ENCODE data around the gene LBH. TPM values are rescaled to one million over a fixed set of nuclear protein-coding genes. Genes with fewer than 3 reads are reported as not detected.

LBH gene
- total and polyA plus RNA-seq, 9 donors: 21.4 to 32.9 (median 29.9) TPM

DNA sequence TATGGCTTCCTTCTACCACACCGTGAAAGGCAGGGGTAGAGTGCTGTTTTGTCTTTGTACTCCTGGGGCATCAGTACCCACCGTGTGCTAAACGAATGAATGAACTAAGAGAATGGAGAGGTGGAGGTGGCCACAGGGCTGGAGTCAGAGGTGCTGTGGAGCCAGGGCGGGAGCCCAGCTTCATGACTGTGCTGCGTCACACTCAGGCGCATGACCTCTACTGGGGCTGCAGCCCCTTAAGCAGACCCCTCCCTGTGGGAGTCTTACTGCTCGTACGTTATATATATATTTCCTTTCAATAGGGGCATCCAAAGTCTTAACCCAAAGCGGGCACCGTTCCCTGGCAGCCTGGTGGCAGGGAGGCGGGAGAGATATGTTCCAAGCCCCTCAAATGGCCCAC, 18.0 kb upstream of the LBH start:
- WGBS (ENCODE audit: insufficient coverage): 72% methylated on average over 3 of the region's 11 CpGs
- H3K27ac ChIP-seq (ENCODE audit: low read length): no peak overlapping the region

DNA sequence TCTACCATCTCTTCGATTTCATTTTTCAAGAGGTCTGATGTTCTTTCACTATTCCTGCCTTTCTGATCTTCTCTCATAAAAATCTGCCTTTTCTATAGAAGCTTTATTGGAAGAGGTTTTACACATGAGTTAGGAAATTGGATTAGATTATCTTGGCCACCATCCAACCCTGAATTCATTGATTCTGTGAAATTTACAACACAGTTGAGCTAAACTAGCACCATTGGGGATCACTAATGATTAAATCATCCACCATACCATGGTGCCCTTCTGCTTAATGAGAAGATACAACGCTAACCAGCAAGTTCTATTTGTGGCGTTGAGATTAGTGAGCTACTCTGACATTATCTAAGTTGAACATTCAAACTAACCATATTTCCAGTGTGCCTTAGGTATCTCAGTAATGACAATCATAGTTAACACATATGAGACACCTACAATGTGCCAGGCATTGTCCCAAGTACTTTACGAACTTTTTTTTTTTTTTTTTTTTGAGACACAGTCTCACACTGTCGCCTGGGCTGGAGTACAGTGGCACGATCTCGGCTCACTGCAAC, 17.3 kb upstream of the LBH start:
- Histone ChIP-seq H3K4me3 (ENCODE audit: low read length) (no peak overlapping the region), H3K9me3 (replicated peaks; ENCODE audit: control insufficient read depth, low read depth, low read length) (no peaks in the 10 kb centered on the region), H3K36me3 (ENCODE audit: control insufficient read depth, insufficient read depth, low read length) (no peaks in the 10 kb centered on the region), H3K4me1 (ENCODE audit: control insufficient read depth, insufficient read depth, low read length) (peaks cover 16% of the 10 kb centered on the region), H3K27ac (ENCODE audit: low read length) (no peak overlapping the region), H3K27me3 (ENCODE audit: control insufficient read depth, insufficient read depth, low read length) (no peaks in the 10 kb centered on the region)
- WGBS (ENCODE audit: insufficient coverage): no CpG with 5 or more reads among the region's 7 CpGs
- no peak for DNase-seq

More for the DNA sequence above, 18.0 kb upstream of the LBH start:
- Histone ChIP-seq H3K4me3 (ENCODE audit: low read length) (no peak overlapping the region), H3K36me3 (ENCODE audit: control insufficient read depth, insufficient read depth, low read length) (no peaks in the 10 kb centered on the region), H3K27me3 (ENCODE audit: control insufficient read depth, insufficient read depth, low read length) (no peaks in the 10 kb centered on the region), H3K4me1 (ENCODE audit: control insufficient read depth, insufficient read depth, low read length) (peaks cover 18% of the 10 kb centered on the region), H3K9me3 (replicated peaks; ENCODE audit: control insufficient read depth, low read depth, low read length) (no peaks in the 10 kb centered on the region)
- DNase-seq: no peak

DNA sequence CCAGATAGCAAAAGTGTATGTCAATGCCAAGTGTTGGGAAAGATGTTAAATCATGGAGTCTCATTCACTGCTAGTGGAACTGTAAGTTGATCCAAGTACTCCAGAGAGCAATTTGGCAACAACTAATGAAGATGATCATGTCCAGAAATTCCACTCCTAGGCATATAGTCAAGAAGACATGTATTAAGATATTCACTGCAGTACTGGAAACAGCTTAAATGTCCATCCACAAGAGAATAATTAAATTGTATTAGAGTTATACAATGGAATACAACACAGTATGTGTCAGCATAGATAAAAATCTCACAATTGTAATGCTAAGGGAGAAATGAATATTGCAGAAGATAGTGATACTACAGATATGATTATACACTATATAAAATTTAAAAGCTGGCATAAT, 15.2 kb upstream of the LBH start:
- Histone ChIP-seq H3K36me3 (ENCODE audit: control insufficient read depth, insufficient read depth, low read length) (no peaks in the 10 kb centered on the region), H3K27me3 (ENCODE audit: control insufficient read depth, insufficient read depth, low read length) (no peaks in the 10 kb centered on the region), H3K4me3 (ENCODE audit: low read length) (no peak overlapping the region), H3K4me1 (ENCODE audit: control insufficient read depth, insufficient read depth, low read length) (peaks cover 20% of the 10 kb centered on the region), H3K9me3 (replicated peaks; ENCODE audit: control insufficient read depth, low read depth, low read length) (no peaks in the 10 kb centered on the region), H3K27ac (ENCODE audit: low read length) (peak overlapping the region; percentile 23)
- peak; percentile 92 for DNase-seq

DNA sequence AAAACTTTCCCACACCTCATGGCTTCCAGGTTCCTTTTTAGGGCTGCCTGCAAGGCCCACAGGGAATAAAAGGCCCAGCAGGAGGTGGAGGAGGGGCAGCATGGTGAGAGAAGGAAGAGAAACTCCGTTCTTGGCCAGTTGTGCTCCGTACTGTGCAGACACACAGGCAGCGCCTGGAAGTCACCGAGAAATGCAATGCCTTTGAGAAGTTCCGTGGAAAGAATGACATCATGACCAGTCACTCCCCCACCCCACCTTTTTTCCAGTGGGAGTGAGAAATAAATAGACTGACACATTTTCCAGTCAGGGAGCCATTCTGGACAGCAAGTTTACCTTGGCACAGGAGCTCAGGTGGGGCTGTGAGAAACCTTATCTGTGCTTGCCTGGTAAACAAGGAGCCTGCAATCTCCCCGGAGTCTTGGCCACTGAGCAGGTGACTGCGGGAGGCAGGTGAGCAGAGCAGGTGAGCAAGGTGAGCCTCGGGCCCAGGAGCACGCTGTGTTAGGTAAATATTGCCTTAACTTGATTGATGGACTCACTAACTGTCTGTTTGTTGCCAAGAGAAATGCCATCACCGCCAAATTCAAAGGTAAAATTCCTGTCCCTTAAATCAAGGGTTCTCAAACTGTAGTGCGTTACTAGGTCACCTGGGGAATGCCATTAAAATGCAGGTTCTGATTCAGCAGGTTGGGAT, 13.5 kb upstream of the LBH start:
- Histone ChIP-seq H3K27me3 (ENCODE audit: control insufficient read depth, insufficient read depth, low read length) (no peaks in the 10 kb centered on the region), H3K27ac (ENCODE audit: low read length) (no peak overlapping the region), H3K9me3 (replicated peaks; ENCODE audit: control insufficient read depth, low read depth, low read length) (no peaks in the 10 kb centered on the region), H3K4me1 (ENCODE audit: control insufficient read depth, insufficient read depth, low read length) (peaks cover 22% of the 10 kb centered on the region), H3K4me3 (ENCODE audit: low read length) (no peak overlapping the region), H3K36me3 (ENCODE audit: control insufficient read depth, insufficient read depth, low read length) (no peaks in the 10 kb centered on the region)
- 45% methylated on average over 5 of the region's 11 CpGs for WGBS (ENCODE audit: insufficient coverage)
- DNase-seq: peak; percentile 86

DNA sequence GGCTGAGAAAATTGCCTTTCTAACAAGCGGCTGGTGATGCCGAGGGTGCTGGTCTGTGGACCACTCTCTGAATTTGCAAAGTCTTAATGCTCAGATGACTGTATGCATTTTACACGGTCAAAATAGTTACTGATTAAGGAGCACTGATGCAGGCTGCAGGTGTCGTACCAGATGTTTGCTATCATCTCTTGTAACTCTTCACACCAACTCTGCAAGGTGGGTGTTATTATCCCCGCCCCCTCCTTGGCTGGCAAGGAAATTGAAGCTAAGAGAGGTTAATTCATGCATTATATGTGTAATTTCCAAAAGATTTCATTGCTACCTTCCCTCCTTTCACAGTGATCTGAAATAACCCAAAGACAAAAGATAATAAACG, 13.0 kb upstream of the LBH start:
- Histone ChIP-seq H3K27me3 (ENCODE audit: control insufficient read depth, insufficient read depth, low read length) (no peaks in the 10 kb centered on the region), H3K36me3 (ENCODE audit: control insufficient read depth, insufficient read depth, low read length) (no peaks in the 10 kb centered on the region), H3K4me1 (ENCODE audit: control insufficient read depth, insufficient read depth, low read length) (peaks cover 25% of the 10 kb centered on the region), H3K4me3 (ENCODE audit: low read length) (no peak overlapping the region), H3K27ac (ENCODE audit: low read length) (no peak overlapping the region), H3K9me3 (replicated peaks; ENCODE audit: control insufficient read depth, low read depth, low read length) (no peaks in the 10 kb centered on the region)
- no peak for DNase-seq
- WGBS (ENCODE audit: insufficient coverage): 100% methylated on average over 3 of the region's 6 CpGs

DNA sequence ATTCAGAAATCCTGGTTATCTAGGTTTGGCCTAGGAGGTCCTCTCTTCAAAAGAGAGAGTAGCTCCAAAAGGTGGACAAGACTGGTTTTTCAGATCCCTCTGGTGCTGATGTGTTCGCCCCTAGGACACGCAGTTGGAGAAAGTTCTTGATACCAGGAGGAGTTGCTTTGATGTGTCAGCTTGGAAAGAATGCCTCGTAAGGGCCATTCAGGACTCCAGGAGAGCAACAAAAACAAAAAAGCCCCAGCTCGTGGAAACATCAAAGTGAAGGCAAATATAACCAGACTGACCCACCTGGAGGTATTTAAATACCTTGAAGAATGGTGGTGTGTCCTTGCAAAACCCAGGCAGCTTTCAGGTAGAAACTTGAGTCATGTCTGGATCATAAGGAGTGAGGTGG, 12.5 kb upstream of the LBH start:
- no peak for DNase-seq
- Histone ChIP-seq H3K27me3 (ENCODE audit: control insufficient read depth, insufficient read depth, low read length) (no peaks in the 10 kb centered on the region), H3K4me3 (ENCODE audit: low read length) (no peak overlapping the region), H3K9me3 (replicated peaks; ENCODE audit: control insufficient read depth, low read depth, low read length) (no peaks in the 10 kb centered on the region), H3K4me1 (ENCODE audit: control insufficient read depth, insufficient read depth, low read length) (peaks cover 30% of the 10 kb centered on the region), H3K36me3 (ENCODE audit: control insufficient read depth, insufficient read depth, low read length) (no peaks in the 10 kb centered on the region), H3K27ac (ENCODE audit: low read length) (no peak overlapping the region)
- 86% methylated on average over 4 of the region's 4 CpGs for WGBS (ENCODE audit: insufficient coverage)

DNA sequence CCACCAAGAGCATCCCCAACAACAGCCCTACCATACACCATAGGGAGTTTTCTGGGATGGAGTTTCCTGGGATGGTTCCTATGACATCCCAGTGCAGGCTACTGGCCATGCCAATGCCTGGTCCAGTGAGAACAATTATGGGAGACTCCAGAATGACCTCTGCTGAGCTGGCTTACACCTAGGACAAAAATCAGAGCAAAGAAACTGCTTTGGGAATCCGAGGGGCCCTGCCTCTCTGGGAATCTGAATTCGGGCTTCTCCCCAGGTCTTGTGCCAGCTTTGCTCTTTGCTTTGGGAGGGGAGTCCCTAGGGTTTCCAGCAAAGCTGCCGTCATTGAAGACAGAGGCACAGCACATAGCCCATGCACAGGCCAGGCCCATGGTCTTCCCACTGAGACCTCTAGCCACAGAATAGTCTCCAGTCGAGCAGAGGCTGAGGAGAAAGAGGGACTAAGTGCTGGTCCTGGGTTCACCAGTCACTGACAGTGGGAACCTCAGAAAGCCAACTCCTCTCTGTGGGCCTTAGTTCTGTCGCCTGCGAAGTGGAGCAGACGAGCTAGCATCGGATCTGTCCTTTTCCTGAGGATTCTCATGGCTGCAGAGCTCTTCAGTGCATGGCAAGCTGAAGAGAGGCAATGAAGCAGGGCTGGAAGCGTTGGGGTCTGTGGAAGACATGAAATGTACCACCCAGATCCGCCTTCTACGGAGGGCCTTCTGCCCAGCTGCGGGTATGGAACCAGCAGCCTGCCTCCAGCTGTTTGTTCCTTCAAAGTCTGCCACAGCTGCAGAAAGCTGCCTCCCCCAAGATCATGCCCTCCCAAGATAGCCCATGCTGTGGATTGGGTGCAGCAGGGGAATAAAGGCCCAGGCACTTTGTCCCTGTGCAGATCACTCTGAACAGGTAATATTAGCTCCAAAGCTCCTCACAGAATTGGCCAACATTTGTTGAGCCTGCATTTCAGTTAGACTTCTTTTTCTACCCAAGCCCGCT, 11.2 kb upstream of the LBH start:
- Histone ChIP-seq H3K4me3 (ENCODE audit: low read length) (no peak overlapping the region), H3K27me3 (ENCODE audit: control insufficient read depth, insufficient read depth, low read length) (no peaks in the 10 kb centered on the region), H3K36me3 (ENCODE audit: control insufficient read depth, insufficient read depth, low read length) (no peaks in the 10 kb centered on the region), H3K9me3 (replicated peaks; ENCODE audit: control insufficient read depth, low read depth, low read length) (no peaks in the 10 kb centered on the region), H3K4me1 (ENCODE audit: control insufficient read depth, insufficient read depth, low read length) (peaks cover 43% of the 10 kb centered on the region), H3K27ac (ENCODE audit: low read length) (no peak overlapping the region)
- DNase-seq: no peak
- WGBS (ENCODE audit: insufficient coverage): 80% methylated on average over 8 of the region's 13 CpGs

DNA sequence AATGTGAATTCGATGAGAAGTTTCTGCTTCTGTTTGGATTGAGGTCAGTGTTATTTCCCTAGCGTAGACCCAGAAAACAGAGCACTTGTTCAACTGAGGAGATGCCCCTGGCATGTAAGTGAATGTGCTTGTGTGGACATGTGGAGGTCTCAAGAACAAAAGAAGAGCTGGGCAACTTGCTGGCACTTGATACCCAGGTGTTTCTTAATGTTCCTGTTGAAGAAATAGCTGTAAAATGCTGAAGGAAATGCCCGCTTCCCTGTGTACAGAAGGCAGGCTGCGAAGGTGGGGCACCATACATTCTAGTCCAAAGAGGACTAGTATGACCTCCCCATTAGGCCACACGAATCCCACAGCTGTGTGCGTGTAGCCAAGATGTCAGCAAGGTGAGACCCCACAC, 9.8 kb upstream of the LBH start:
- H3K4me1 ChIP-seq (ENCODE audit: control insufficient read depth, insufficient read depth, low read length): peaks cover 55% of the 10 kb centered on the region
- 93% methylated on average over 2 of the region's 6 CpGs for WGBS (ENCODE audit: insufficient coverage)
- DNase-seq: no peak
- H3K9me3 ChIP-seq (replicated peaks; ENCODE audit: control insufficient read depth, low read depth, low read length): no peaks in the 10 kb centered on the region
- no peak overlapping the region for H3K4me3 ChIP-seq (ENCODE audit: low read length)
- no peaks in the 10 kb centered on the region for H3K36me3 ChIP-seq (ENCODE audit: control insufficient read depth, insufficient read depth, low read length)
- H3K27me3 ChIP-seq (ENCODE audit: control insufficient read depth, insufficient read depth, low read length): no peaks in the 10 kb centered on the region
- no peak overlapping the region for H3K27ac ChIP-seq (ENCODE audit: low read length)

DNA sequence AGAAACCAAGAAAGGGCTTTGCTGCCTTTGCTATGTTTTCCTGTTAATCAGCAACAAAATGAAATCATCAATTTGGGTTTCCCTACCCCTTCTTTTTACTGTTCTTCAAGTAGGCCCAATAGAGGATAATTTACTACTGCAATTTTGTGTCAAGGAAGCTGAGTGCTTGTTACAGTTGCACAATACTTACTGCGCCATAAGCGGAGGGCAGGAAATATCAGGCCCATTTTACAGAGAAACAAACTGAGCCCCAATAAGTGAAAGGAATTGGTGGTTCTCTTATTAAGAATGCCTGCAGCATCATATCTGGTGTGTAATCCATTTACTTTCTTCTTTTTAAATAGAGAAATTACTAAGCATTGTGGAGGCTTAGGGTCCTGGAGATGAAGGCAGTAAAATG, 9.3 kb upstream of the LBH start:
- Histone ChIP-seq H3K4me1 (ENCODE audit: control insufficient read depth, insufficient read depth, low read length) (peaks cover 51% of the 10 kb centered on the region), H3K9me3 (replicated peaks; ENCODE audit: control insufficient read depth, low read depth, low read length) (no peaks in the 10 kb centered on the region), H3K4me3 (ENCODE audit: low read length) (no peak overlapping the region), H3K27me3 (ENCODE audit: control insufficient read depth, insufficient read depth, low read length) (no peaks in the 10 kb centered on the region), H3K27ac (ENCODE audit: low read length) (no peak overlapping the region), H3K36me3 (ENCODE audit: control insufficient read depth, insufficient read depth, low read length) (no peaks in the 10 kb centered on the region)
- WGBS (ENCODE audit: insufficient coverage): no CpG with 5 or more reads among the region's 2 CpGs
- no peak for DNase-seq

DNA sequence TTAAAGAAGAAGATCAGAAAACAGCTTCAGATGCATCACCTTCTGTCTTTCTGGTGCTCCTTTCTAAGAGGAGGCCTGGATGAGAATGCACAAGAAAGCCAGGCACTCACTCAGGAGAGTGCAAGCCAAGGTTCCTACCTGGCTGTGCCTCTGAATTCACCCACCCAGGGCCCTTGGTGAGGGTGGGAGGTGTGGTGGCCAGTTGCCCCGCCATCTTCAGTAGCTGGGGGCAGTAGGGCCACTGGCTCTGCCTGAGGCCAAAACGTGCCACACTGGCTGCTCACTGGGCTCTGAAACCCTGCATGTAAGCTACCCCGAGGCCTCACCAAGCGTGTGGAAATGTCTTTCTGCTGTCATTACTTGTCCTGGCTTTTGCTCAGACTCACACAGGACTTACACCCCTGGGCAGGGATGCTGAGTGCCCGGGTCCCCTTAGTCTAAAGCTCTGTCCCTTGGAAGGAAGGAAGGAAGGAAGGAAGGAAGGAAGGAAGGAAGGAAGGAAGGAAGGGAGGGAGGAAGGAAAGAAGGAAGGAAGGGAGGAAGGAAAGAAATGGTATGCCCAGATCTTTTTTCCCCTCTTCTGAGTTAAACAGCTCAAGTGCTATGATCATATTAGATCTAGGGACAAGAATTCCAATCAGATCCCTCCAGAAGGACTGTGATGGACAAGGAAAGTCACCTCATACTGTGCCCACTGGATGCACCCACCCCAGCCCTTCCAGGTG, 8.5 kb upstream of the LBH start:
- Histone ChIP-seq H3K27me3 (ENCODE audit: control insufficient read depth, insufficient read depth, low read length) (no peaks in the 10 kb centered on the region), H3K27ac (ENCODE audit: low read length) (no peak overlapping the region), H3K4me3 (ENCODE audit: low read length) (no peak overlapping the region), H3K36me3 (ENCODE audit: control insufficient read depth, insufficient read depth, low read length) (no peaks in the 10 kb centered on the region), H3K9me3 (replicated peaks; ENCODE audit: control insufficient read depth, low read depth, low read length) (no peaks in the 10 kb centered on the region), H3K4me1 (ENCODE audit: control insufficient read depth, insufficient read depth, low read length) (peaks cover 45% of the 10 kb centered on the region)
- DNase-seq: no peak
- 87% methylated on average over 3 of the region's 5 CpGs for WGBS (ENCODE audit: insufficient coverage)

All from muscle of leg (tissue), 11 donors.